ENCODE data around the gene OR2V2.
"Not testable (repeated sequence)": the region's sequence is repeated elsewhere in the genome, so short reads cannot be mapped to it uniquely, and the experiment has no call there.

OR2V2 gene

GRCh38 chr5:181146927-181147636 lies at the start of gene OR2V2:
TSS of gene OR2V2 (plus strand) at chr5:181147586. CDS start at chr5:181154943, 7,357 bp downstream.
- H3K4me3 ChIP-seq (ENCODE audit: low read depth, low read length); DNase-seq (ENCODE audit: low read depth); in situ Hi-C loops (cut with HindIII; ENCODE audit: low sequenced_read_pairs): not testable (repeated sequence)

GRCh38 chr5:181097759-181098491 lies 49.5 kb upstream of the OR2V2 start:
- in situ Hi-C loops (cut with HindIII; ENCODE audit: low sequenced_read_pairs); H3K4me3 ChIP-seq (ENCODE audit: low read depth, low read length); DNase-seq (ENCODE audit: low read depth): not testable (repeated sequence)

GRCh38 chr5:181098762-181099601 lies 48.4 kb upstream of the OR2V2 start:
- H3K4me3 ChIP-seq (ENCODE audit: low read depth, low read length) = no peak overlapping the region
- no peak for TF ChIP-seq CTCF (IDR thresholded peaks at IDR 0.05; ENCODE audit: low read depth, low read length, missing control alignments)
- in situ Hi-C loops (cut with HindIII; ENCODE audit: low sequenced_read_pairs) = no loop called here
- no peak for DNase-seq (ENCODE audit: low read depth)

GRCh38 chr5:181099602-181100086 lies 47.7 kb upstream of the OR2V2 start:
- no peak for TF ChIP-seq CTCF (IDR thresholded peaks at IDR 0.05; ENCODE audit: low read depth, low read length, missing control alignments)
- DNase-seq (ENCODE audit: low read depth) = no peak
- no peak overlapping the region for H3K4me3 ChIP-seq (ENCODE audit: low read depth, low read length)
- in situ Hi-C loops (cut with HindIII; ENCODE audit: low sequenced_read_pairs) = no loop called here

GRCh38 chr5:181100121-181100875 lies 47.1 kb upstream of the OR2V2 start:
- no peak overlapping the region for H3K4me3 ChIP-seq (ENCODE audit: low read depth, low read length)
- in situ Hi-C loops (cut with HindIII; ENCODE audit: low sequenced_read_pairs) = no loop called here
- DNase-seq (ENCODE audit: low read depth) = no peak

GRCh38 chr5:181101030-181101641 lies 46.2 kb upstream of the OR2V2 start:
- in situ Hi-C loops (cut with HindIII; ENCODE audit: low sequenced_read_pairs); DNase-seq (ENCODE audit: low read depth); H3K4me3 ChIP-seq (ENCODE audit: low read depth, low read length): not testable (repeated sequence)

More at GRCh38 chr5:181100121-181100875, 47.1 kb upstream of the OR2V2 start:
- TF ChIP-seq CTCF (IDR thresholded peaks at IDR 0.05; ENCODE audit: low read depth, low read length, missing control alignments) = no peak

GRCh38 chr5:181101930-181102674 lies 45.3 kb upstream of the OR2V2 start:
- in situ Hi-C loops (cut with HindIII; ENCODE audit: low sequenced_read_pairs); DNase-seq (ENCODE audit: low read depth); H3K4me3 ChIP-seq (ENCODE audit: low read depth, low read length): not testable (repeated sequence)

- DNase-seq (ENCODE audit: low read depth); in situ Hi-C loops (cut with HindIII; ENCODE audit: low sequenced_read_pairs); H3K4me3 ChIP-seq (ENCODE audit: low read depth, low read length): not testable (repeated sequence)
Measured at GRCh38 chr5:181104259-181104568, 43.2 kb upstream of the OR2V2 start.

GRCh38 chr5:181104606-181105390 lies 42.6 kb upstream of the OR2V2 start:
- DNase-seq (ENCODE audit: low read depth); in situ Hi-C loops (cut with HindIII; ENCODE audit: low sequenced_read_pairs); H3K4me3 ChIP-seq (ENCODE audit: low read depth, low read length): not testable (repeated sequence)
